IMR-90 (cell line): ENCODE data around the gene ACKR2. TPM values are rescaled to one million over a fixed set of nuclear protein-coding genes. Genes with fewer than 3 reads are reported as not detected.
"Not testable (repeated sequence)": the region's sequence is repeated elsewhere in the genome, so short reads cannot be mapped to it uniquely, and the experiment has no call there.

Experiments
- ATAC-seq: fragments of 200-7000 bp; cut with Tn5 transposase; 2 replicates; pipeline ENCODE4 v1.9.1; 2020; ENCODE audit warnings: low read depth, mild to moderate bottlenecking, moderate library complexity
- BruUV-seq: library from RNA; stranded (reverse); fragments of 400-500 nt; replicated peaks from 2 replicates; lab custom pipeline; 2021; lab: Mats Ljungman, UMichigan
- CTCF ChIA-PET: fragments of 300-600 bp; formaldehyde crosslinking; extraction: SDS; loops from one replicate; lab custom pipeline; 2021; ENCODE audit warnings: antibody characterized with exemption; lab: Yijun Ruan, JAX
- POLR2A ChIA-PET: fragments of 300-600 bp; sonication (Branson Sonifier 250); formaldehyde crosslinking; loops from one replicate; lab custom pipeline; 2022; ENCODE audit warnings: antibody characterized with exemption; ENCODE audit not compliant: unreplicated experiment; lab: Charles Lee
- DNase-seq: peaks from one replicate; pipeline ENCODE4 v3.0.0; 2013
- H2AFZ ChIP-seq: replicated peaks from 2 replicates; pipeline ENCODE3; 2013; ENCODE audit warnings: low read length, mild to moderate bottlenecking; ENCODE audit not compliant: poor library complexity
- H2AK5ac ChIP-seq: 2 replicates; pipeline ENCODE4 v1.6.1; 2013; ENCODE audit warnings: low read depth, low read length, inconsistent platforms
- H2AK9ac ChIP-seq: replicated peaks from 2 replicates; pipeline ENCODE3; 2013; ENCODE audit warnings: mild to moderate bottlenecking, low read depth, low read length, moderate library complexity; ENCODE audit not compliant: poor library complexity
- H2BK120ac ChIP-seq: 2 replicates; pipeline ENCODE4 v1.6.1; 2013; ENCODE audit warnings: low read depth, low read length, inconsistent platforms
- H2BK15ac ChIP-seq: 3 replicates; pipeline ENCODE4 v1.6.1; 2013; ENCODE audit warnings: low read depth, low read length, inconsistent platforms
- H2BK20ac ChIP-seq: 2 replicates; pipeline ENCODE4 v1.6.1; 2013; ENCODE audit warnings: low read depth, mild to moderate bottlenecking, inconsistent platforms, low read length, moderate library complexity
- H2BK5ac ChIP-seq: 2 replicates; pipeline ENCODE4 v1.6.1; 2013; ENCODE audit warnings: mild to moderate bottlenecking, low read depth, low read length, inconsistent platforms; ENCODE audit not compliant: poor library complexity, severe bottlenecking
- H3K14ac ChIP-seq: replicated peaks from 2 replicates; pipeline ENCODE4 v1.6.1; 2013; ENCODE audit warnings: low read depth, low read length, inconsistent platforms
- H3K18ac ChIP-seq: 2 replicates; pipeline ENCODE4 v1.6.1; 2013; ENCODE audit warnings: low read depth, low read length, control low read depth
- H3K23ac ChIP-seq: 2 replicates; pipeline ENCODE4 v1.6.1; 2013; ENCODE audit warnings: low read depth, low read length, inconsistent platforms
- H3K27ac ChIP-seq: 2 replicates; pipeline ENCODE4 v1.5.1; 2013; ENCODE audit warnings: mild to moderate bottlenecking, control low read depth, low read length; ENCODE audit not compliant: insufficient read depth
- H3K27me3 ChIP-seq: 2 replicates; pipeline ENCODE4 v1.6.1; 2013; ENCODE audit warnings: low read length; ENCODE audit not compliant: control insufficient read depth, insufficient read depth
- H3K36me3 ChIP-seq: 2 replicates; pipeline ENCODE4 v1.6.1; 2013; ENCODE audit warnings: low read length, mixed read lengths; ENCODE audit not compliant: control insufficient read depth, insufficient read depth
- H3K4ac ChIP-seq: 2 replicates; pipeline ENCODE4 v1.6.1; 2013; ENCODE audit warnings: low read depth, low read length, inconsistent platforms
- H3K4me1 ChIP-seq: 2 replicates; pipeline ENCODE4 v1.6.1; 2013; ENCODE audit warnings: low read length, mixed read lengths; ENCODE audit not compliant: control insufficient read depth, insufficient read depth
- H3K4me2 ChIP-seq: 2 replicates; pipeline ENCODE4 v1.6.1; 2013; ENCODE audit warnings: low read depth, mild to moderate bottlenecking, control low read depth, low read length, moderate library complexity
- H3K4me3 ChIP-seq: 2 replicates; pipeline ENCODE4 v1.5.1; 2013; ENCODE audit warnings: low read depth, mild to moderate bottlenecking, control low read depth, low read length, moderate library complexity; ENCODE audit not compliant: insufficient read depth
- H3K56ac ChIP-seq: 2 replicates; pipeline ENCODE4 v1.6.1; 2013; ENCODE audit warnings: low read length, inconsistent platforms; ENCODE audit not compliant: insufficient read depth; ENCODE audit errors: extremely low read depth
- H3K79me1 ChIP-seq, 2 experiments: 2 replicates each; pipeline ENCODE4 v1.6.1; 2013; ENCODE audit warnings: low read length in 2 of 2, inconsistent platforms in 1 of 2, low read depth in 1 of 2
- H3K9ac ChIP-seq: 2 replicates; pipeline ENCODE4 v1.6.1; 2013; ENCODE audit warnings: low read depth, low read length, control low read depth
- H3K9me1 ChIP-seq: 2 replicates; pipeline ENCODE4 v1.6.1; 2013; ENCODE audit warnings: low read length, inconsistent platforms; ENCODE audit not compliant: insufficient read depth
- H3K9me3 ChIP-seq: 2 replicates; pipeline ENCODE4 v1.6.1; 2013; ENCODE audit warnings: low read length; ENCODE audit not compliant: control insufficient read depth, insufficient read depth
- H4K20me1 ChIP-seq: 2 replicates; pipeline ENCODE4 v1.6.1; 2013; ENCODE audit warnings: low read length, inconsistent platforms; ENCODE audit not compliant: insufficient read depth
- H4K5ac ChIP-seq: 2 replicates; pipeline ENCODE4 v1.6.1; 2013; ENCODE audit warnings: mild to moderate bottlenecking, low read depth, low read length, control low read depth
- H4K8ac ChIP-seq, 2 experiments: 2 replicates each; pipeline ENCODE4 v1.6.1; 2013; ENCODE audit warnings: low read depth in 2 of 2, low read length in 2 of 2, control low read depth in 1 of 2, inconsistent platforms in 1 of 2
- H4K91ac ChIP-seq: 2 replicates; pipeline ENCODE4 v1.6.1; 2013; ENCODE audit warnings: low read depth, low read length, inconsistent platforms; ENCODE audit not compliant: insufficient read depth
- WGBS, 2 experiments: methylation state at CpG; one replicate each; pipeline versions ENCODE4 v1.1.5 to v1.1.7; 2013; ENCODE audit warnings: missing lambda C conversion rate in 2 of 2; ENCODE audit not compliant: insufficient read length in 1 of 2; ENCODE audit errors: extremely low coverage in 2 of 2; 5-methylcytosine and 5-hydroxymethylcytosine counted together
- dilution Hi-C: fragments of 300-500 bp; cut with HindIII; formaldehyde crosslinking; loops from one replicate; pipeline ENCODE4 v1.14.3; 2018; ENCODE audit warnings: low sequenced_read_pairs; ENCODE audit not compliant: unreplicated experiment
- in situ Hi-C: fragments of 300-500 bp; cut with MboI; formaldehyde crosslinking; loops from 3 replicates; pipeline ENCODE4 v1.14.3; 2019; ENCODE audit warnings: low sequenced_read_pairs, inconsistent platforms, mixed read lengths
- intact Hi-C: fragments of 100-400 bp; cut with micrococcal nuclease; formaldehyde crosslinking; loops from 2 replicates; pipeline ENCODE4 v1.10.0; 2022
- polyA plus RNA-seq, 3 experiments: library from polyadenylated mRNA; depleted of rRNA; stranded (reverse); fragments of >200 nt; gene quantifications; 2 replicates each; pipeline ENCODE4 v1.2.3, GENCODE V29; 2012; ENCODE audit warnings: low replicate concordance in 1 of 3
- total RNA-seq: library from RNA; depleted of rRNA; stranded (reverse); fragments of >200 nt; gene quantifications from 2 replicates; pipeline ENCODE4 v1.2.3, GENCODE V29; 2012

Gene ACKR2
- total and polyA plus RNA-seq, 2 of the 4 experiments (the other 2 are of a cell fraction): 0.10 TPM; not detected in 1

GRCh38 chr3:42810706-42811105 lies 1.5 kb downstream of the ACKR2 start:
- H2BK20ac ChIP-seq, H2AK9ac ChIP-seq, H3K4ac ChIP-seq, H3K23ac ChIP-seq, H3K9me3 ChIP-seq, H2BK120ac ChIP-seq, CTCF ChIA-PET, POLR2A ChIA-PET, H3K56ac ChIP-seq, H3K27ac ChIP-seq, dilution Hi-C loops, H3K9me1 ChIP-seq, H3K27me3 ChIP-seq, H2AFZ ChIP-seq, ATAC-seq, H3K14ac ChIP-seq, H2AK5ac ChIP-seq, H4K91ac ChIP-seq, H3K18ac ChIP-seq, H2BK5ac ChIP-seq, H3K9ac ChIP-seq, DNase-seq, H2BK15ac ChIP-seq, H4K8ac ChIP-seq, H3K4me2 ChIP-seq, in situ Hi-C loops, H3K36me3 ChIP-seq, H3K79me1 ChIP-seq, H3K4me1 ChIP-seq, intact Hi-C loops, H4K5ac ChIP-seq, H3K4me3 ChIP-seq, H4K20me1 ChIP-seq, BruUV-seq: not testable (repeated sequence)
- no CpG with 5 or more reads among the region's 10 CpGs for WGBS, 2 experiments

GRCh38 chr3:42811118-42811883 lies 2.1 kb downstream of the ACKR2 start:
- H3K79me1 ChIP-seq, H4K20me1 ChIP-seq, H2BK5ac ChIP-seq, H3K4me2 ChIP-seq, H2BK120ac ChIP-seq, H3K4me1 ChIP-seq, H2AK5ac ChIP-seq, H4K91ac ChIP-seq, ATAC-seq, H3K27ac ChIP-seq, H2BK20ac ChIP-seq, H3K14ac ChIP-seq, H4K8ac ChIP-seq, in situ Hi-C loops, H3K9ac ChIP-seq, DNase-seq, H4K5ac ChIP-seq, H3K18ac ChIP-seq, intact Hi-C loops, POLR2A ChIA-PET, H3K4ac ChIP-seq, H3K9me1 ChIP-seq, H2AK9ac ChIP-seq, H3K4me3 ChIP-seq, dilution Hi-C loops, H2AFZ ChIP-seq, H3K9me3 ChIP-seq, BruUV-seq, CTCF ChIA-PET, H3K36me3 ChIP-seq, H3K23ac ChIP-seq, H2BK15ac ChIP-seq, H3K27me3 ChIP-seq, H3K56ac ChIP-seq: not testable (repeated sequence)
- WGBS, 2 experiments: 61% methylated on average over 6 of the region's 15 CpGs; no CpG with 5 or more reads in 1 of the 2 experiments
